SW480 (cell line): Measurements from ENCODE around the gene NMB.
"Not testable (repeated sequence)": the region's sequence is repeated elsewhere in the genome, so short reads cannot be mapped to it uniquely, and the experiment has no call there.

ENCODE experiments used
- DNase-seq: peaks from one replicate; pipeline ENCODE4 v3.0.0-alpha.2; 2016; ENCODE audit warnings: low spot score

The NMB gene, protein sequence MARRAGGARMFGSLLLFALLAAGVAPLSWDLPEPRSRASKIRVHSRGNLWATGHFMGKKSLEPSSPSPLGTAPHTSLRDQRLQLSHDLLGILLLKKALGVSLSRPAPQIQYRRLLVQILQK

DNA sequence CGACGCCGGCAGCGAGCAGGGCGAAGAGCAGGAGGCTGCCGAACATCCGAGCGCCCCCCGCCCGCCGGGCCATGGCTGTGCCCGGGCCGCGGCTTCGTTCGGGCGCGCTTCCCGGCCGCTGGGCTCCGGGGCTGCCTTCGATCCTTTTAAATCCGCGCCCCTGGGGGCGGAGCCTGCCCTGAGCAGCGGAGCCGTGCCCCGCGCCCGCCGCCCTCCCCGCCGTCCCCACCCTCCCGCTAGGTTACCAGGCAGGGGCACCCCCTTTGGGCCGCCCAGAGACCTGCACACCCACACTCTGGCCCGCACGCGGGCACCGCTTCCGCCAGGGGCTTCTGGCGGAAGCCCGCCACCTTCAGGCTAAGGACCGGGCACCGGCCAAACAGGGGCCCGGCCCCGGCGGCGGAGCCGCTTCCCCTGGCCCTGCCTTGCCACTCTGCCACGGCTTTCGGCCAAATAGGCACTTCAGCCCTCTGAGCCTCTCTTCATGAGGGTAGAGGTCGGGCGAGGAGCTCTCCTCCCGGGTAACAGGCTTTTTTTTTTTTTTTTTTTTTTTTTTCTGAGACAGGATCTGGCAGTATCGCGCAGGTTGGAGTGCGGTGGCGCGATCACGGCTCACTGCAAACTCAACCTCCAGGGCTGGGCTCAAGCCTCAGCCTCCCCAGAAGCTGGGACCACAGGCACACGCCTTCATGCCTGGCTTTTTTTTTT lies at the start of gene NMB:
NMB (minus strand) TSS at position 120 of the 708 bp plus-strand sequence; CDS start at position 73, 47 bp downstream.
- DNase-seq = peak; percentile 88

DNA sequence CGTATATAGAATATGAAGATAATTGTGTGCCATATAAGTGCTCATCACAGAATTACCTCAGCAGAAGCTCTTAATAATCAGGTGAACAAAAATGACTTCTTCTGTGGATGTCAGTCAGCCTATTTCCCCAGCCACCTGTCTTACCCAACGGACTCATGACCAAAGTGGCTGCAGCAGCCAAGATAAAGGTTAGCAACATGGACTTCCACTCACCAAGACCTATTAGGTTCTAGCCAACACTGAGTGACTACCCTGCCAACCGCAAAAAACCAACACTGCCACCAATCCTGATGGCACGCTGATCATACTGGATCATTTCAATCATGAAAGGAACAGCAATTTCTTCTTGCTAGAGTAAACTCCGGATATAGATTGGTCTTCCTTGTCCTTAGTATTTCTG lies 45.8 kb upstream of the NMB start:
- DNase-seq = no peak

DNA sequence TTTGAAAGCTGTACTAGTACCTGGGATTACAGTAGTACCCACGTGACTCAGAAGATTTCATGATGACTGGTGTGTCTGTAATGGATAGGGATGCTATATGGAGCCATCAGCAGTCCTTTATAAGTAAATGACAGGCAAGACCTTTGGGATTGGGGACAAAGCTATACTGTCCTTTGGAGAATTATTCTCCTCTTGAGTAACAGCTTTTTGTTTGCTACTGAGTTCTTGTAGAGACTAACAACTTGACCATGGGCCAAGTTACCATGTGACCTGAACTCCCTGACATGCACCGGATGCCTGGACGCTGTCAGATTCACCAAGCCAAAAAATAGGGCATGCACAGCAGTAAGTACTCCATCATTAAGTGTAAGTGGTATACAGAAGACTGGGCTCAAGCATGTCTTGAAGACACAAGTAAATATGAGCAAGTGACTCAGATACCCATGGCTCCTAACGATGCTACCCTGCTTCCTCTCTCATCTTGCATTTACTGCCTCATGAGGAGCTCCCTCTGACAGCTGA lies 45.0 kb upstream of the NMB start:
- no peak for DNase-seq

DNA sequence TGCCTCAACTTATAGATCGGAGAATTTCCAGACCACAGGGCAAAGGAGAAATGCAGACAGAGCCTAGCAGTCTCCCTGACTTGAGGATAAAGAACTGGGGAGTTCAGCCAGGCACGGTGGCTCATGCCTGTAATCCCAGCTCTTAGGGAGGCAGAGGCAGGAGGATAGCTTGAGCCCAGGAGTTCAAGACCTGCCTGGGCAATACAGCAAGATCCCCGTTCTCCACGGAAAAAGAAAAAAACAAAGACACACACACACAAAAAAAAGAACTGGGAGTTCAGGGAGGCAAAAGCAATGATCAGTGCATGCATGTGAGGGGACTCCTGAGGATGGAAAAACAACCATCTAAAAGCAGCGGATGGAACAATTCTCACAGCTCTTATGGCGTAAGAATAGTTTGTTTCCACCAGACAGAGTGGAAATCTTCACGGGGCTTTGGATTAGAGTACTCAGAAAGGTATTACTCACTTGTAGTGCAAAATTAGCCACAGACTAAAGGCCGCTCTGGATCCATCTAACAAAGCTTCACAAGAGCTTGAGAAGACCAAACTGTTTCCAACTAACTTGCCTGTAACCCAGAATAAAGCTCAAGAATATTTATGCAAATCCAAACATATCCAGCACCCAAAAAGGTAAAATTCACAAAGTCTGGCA lies 41.7 kb upstream of the NMB start:
- no peak for DNase-seq

DNA sequence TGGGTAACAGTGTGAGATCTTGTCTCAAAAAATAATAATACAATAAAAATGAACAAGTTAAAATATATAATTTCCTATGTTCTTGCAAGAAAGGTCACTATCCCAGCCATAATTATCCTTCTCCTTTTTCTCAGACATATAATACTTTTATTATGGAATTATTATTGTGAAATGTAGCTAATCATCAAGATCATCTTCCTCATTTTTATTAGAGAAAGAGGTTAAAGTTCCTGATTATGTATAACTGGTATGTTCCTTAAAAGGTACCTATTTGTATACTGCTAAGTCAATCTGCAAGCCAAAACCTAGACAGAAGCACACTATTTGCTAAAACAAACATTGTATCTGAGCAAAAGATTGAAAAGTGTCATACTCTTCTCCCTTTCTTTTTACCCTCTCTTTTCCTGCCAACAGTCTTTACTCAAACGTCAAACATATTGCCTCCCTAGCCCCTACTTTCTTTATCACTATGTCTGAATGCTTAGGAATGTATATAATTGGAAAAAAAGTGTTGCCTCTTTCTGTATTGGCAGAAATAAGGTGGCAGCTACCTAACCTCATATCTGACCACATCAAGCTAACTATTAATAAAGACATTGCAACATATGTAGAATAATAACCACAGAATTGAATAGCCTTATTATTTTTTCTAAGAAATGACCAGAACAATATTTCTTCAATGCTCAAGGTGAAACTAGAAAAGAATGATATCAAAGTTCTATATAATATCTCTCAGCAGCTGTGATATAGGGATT lies 39.4 kb upstream of the NMB start:
- DNase-seq = no peak

DNA sequence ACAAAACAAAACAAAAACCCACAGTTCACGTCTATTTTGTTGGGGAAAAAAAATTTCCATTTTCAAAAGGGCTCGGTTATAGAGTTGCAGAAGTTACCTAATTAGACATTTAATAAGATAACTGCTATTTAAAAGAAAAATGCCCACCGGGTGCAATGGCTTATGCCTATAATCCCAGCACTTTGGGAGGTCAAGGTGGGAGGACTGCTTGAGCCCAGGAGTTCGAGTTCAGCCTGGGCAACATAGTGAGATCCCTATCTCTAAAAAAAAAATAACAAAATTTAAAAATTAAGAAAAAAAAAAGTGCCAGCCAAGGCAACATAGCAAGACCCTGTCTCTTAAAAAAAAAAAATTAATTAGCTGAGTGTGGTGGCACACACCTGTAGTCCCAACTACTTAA lies 38.8 kb upstream of the NMB start:
- DNase-seq = no peak

DNA sequence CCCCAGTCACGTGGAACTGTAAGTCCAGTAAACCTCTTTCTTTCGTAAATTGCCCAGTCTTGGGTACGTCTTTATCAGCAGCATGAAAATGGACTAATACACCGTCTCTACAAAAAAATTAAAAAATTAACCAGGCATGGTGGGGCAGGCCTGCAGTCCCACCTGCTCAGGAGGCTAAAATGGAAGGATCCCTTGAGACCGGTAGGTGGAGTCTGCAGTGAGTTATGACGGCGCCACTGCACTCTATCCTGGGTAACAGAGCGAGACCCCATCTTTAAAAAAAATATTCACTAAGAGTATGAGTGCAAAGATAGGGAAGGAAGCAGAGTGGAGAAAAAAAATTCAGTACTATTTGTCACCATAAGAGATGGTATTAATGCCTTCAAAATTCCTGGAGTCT lies 32.3 kb upstream of the NMB start:
- no peak for DNase-seq

DNA sequence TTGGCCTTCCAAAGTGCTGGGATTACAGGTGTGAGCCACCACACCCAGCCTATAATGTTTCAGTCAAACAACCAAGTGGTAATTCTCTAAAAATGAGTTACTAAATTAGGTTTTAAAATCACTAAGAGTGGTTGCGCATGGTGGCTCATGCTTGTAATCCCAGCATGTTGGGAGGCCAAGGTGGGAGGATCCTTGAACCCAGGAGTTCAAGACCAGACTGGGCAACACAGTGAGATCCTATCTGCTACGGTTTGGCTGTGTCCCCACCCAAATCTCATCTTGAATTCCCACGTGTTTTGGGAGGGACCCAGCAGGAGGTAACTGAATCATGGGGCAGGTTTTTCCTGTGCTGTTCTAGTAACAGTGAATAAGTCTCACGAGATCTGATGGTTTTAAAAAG lies 31.9 kb upstream of the NMB start:
- no peak for DNase-seq

DNA sequence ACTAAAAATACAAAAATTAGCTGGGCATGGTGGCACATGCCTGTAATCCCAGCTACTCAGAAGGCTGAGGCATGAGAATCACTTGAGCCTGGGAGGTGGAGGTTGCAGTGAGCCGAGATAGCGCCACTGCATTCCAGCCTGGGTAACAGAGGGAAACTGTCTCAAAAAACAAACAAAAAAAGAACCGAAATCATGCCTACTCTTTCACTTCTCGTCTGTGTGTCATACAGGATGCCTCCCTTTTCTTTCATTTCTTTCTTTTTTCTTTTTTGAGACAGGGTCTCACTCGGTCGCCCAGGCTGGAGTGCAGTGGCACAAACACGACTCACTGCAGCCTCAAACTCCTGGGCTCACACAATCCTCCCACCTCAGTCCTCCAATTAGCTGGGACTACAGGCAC lies 28.4 kb upstream of the NMB start:
- DNase-seq = not testable (repeated sequence)

DNA sequence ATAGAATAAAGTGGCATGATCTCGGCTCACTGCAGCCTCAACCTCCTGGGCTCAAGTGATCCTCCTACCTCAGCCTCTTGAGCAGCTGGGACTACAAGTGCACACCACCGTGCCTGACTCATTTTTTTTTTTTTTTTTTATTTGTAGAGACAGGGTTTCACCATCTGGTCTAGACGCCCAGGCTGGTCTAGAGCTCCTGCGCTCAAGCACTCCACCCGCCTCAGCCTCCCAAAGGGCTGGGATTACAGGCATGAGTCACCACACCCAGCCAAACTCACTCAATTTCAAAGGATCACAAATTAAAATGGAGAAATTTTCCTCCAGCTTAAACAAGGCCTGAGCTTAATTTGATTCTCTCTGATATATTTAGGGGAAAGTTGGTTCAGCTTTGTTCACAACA lies 27.3 kb upstream of the NMB start:
- DNase-seq = no peak

DNA sequence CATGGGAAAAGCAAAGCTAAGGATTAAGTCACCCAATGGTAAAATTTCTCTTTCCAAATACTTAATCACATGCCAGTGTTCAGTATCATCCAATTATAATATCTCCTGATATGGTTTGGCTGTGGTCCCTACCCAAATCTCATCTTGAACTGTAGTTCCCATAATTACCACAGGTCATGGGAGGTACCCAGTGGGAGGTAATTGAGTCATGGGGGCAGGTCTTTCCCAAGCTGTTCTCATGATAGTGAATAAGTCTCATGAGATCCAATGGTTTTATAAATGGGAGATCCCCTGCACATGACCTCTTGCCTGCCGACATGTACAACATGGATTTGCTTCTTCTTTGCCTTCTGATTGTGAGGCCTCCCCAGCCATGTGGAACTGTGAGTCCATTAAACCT lies 26.1 kb upstream of the NMB start:
- DNase-seq = no peak

DNA sequence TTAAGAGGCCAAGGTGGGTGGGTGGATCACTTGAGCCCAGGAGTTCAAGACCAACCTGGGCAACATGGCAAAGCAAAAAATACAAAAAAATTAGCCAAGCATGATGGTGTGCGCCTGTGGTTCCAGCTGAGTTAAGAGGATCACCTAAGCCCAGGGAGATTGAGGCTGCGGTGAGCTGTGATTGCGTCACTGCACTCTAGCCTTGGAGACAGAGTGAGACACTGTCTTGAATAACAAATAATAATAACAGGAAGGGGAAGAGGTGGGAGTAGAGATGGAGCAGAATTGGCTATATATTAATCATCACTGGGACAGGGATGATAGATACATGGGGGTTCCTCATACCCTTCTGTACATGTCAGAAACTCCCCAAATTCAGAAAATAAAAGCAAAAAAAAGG lies 23.8 kb upstream of the NMB start:
- DNase-seq = no peak

DNA sequence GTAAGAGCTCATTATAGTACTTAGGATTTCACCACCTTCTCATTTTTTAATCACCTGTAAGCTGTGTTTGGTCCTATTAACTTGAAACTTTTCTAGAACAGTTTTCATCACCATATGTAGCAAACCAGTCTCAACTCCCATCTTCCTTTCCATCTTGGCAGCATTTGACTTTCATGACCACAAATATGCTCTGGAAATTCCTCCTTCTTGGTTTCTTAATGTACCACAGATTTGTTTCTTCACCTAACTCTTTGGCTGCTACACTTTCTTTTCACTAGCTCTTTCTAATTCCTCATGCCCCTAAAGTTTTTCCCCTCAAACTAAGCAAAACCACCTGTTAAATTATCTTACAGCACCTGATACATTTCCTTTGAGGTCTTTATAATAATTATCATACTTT lies 13.2 kb upstream of the NMB start:
- DNase-seq = no peak

DNA sequence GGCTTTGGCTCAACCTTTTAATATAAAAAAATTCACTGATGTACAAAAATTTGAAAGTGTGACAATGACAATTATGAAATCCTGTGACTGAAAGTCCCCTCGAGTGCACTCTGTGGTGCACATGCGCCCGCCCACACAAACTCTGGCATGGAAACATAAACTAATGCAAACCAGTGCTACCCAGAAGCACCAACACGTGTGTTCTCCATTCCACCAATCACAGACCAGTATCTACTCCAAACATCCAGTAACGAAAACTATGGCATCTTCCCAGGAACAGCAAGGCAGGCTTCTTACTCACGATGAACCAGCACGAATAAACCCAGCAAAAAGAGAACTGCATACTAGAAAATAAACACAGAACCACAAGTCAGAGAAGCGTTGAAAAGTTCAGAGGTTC lies 11.7 kb upstream of the NMB start:
- DNase-seq = no peak

DNA sequence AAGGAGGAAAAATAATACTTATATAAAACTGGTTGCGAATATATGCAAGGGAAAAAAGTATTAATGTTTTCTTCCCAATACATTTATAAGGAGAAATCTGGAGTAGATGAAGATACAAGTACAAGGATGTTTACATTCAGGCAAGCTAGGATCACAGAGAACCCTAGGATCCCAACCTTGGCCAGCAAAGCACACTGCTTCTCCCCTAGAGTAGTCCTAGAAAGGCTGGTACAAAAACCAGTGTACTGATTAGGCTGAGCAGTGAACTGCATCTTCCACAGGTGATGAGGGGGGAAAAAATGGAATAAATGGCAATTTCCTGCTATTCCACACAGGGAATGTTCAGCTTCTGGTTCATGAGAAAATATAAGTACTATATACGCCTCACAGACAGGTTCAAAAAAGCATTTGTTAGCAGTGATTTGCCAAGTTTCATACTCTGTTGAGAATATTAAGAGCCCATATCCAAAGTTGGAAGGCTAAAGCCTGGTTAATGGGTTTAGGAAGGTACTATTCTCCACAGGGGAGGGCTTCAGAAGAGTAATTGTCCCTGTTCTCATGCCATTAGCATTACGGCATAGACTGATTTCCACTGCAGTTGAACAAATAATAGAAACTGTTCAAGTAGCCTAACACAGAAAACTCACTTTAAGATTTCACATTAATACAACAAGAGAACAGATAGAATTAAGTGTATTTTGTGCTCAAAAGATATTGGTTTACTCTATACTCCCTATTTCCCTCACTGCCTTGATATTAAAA lies 10.4 kb upstream of the NMB start:
- DNase-seq = no peak

DNA sequence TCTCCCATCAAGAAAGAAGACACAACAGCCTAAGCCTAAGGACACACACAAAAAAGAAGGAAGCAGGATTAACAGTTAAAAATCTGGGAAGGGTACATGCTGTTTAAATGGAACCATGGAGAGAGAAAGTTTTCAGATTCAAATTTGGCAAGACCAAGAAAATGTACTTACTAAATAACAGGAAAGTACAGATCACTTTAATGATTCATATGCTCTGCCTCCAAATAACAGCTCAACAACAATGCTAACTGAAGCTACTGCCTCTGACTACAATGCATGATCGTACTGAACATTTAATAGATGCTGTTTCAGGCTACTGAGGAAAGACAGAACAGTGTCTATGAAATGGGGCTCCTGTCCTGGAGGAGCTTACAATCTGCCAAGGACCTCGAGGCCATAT lies 8.4 kb upstream of the NMB start:
- DNase-seq = no peak

DNA sequence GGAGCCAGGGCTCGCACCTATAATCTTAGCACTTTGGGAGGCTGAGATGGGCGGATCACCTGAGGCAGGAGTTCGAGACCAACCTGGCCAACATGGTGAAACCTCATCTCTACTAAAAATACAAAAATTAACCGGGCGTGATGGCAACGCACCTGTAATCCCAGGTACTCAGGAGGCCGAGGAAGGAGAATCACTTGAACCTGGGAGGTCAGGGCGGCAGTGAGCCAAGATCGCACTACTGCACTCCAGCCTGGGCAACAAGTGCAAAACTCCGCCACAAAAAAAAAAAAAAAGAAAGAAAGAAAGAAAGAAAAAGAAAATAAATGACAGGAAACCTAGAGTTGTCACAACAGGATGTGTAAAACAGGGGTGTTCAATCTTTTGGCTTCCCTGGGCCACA lies 3.0 kb upstream of the NMB start:
- no peak for DNase-seq

DNA sequence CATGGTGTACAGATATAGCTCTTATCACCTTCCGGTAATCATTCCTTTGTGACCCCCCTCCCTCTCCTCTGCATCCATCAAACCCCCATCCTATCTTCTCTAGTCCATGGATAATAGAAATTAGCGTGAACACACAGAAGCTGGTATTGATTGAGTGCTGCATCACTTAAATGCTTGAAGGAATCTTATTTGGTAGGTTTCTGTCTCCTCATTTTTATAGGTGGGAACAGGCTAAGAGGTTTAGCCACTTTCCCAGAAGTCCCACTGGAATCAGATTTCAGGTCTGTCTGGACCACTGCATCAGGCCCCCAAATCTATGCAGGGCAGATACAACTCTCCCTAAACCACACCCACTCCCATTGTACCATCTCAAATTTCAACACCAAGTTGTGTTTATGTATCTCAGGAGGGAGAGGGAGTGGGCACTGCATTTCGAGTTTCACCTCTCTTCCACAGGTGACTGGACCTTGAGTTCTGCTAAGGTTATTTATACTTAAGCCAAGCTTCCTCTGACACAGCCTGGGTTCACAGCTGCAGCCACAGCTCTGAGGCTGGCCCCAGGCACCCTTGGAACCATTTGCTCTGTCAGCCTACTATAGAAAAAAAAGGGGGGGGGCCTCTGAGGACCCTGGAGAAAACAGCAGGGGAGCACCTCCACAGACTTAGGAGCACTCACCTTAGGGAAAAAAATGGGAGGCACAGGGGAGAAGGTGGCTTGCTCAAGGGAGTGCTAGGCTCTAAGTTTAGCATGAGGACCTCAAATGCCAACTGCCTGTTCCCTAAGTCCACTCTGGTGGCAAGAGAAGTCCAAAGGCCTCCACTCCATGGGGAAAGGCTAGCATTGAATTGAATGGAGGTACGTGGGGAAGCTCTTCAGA lies 2.1 kb upstream of the NMB start:
- DNase-seq = no peak

DNA sequence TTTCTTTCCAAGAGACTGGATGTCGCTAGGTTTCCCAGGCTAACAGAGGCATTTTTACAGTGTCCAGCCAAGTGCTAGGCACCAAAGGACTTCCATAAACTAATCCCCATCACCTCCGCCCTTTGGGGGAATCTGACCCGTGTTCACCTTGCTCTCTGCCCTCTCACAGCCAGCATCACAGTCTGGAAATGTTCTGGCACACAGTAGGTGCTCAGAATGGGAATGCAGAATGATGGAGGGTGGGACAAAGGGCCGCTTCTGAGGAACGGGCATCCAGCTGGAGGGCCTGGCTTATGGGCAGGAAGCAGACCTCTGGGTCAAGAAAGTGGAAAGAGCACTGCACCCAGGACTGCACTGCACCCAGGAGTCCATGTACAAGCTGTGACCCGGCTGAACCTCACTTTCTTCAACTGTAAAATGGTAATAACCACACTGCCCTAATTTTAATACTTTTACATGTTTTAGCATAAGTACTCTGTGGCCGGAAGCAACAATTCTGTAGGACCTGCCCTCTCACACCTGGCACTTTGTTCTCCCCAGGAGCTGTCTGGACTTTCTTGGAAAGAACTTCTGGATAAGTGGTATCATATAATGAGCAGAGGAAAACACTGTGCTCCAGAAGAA lies 901 bp upstream of the NMB start:
- DNase-seq = no peak

DNA sequence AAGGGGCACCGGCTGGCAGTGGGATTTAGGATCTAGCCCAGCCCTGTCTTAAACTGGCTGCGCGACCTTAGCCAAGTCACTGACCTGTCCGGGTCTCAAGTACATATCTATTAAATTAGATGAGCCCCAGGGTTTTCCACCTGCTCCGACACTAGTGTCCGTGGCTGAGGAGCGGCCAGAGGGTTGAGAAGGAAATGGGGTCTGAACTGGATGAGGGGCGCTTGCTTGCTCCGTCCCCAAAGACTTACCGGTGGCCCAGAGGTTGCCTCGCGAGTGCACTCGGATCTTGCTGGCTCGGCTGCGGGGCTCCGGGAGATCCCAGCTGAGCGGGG lies 285 bp downstream of the NMB start:
- no peak for DNase-seq

DNA sequence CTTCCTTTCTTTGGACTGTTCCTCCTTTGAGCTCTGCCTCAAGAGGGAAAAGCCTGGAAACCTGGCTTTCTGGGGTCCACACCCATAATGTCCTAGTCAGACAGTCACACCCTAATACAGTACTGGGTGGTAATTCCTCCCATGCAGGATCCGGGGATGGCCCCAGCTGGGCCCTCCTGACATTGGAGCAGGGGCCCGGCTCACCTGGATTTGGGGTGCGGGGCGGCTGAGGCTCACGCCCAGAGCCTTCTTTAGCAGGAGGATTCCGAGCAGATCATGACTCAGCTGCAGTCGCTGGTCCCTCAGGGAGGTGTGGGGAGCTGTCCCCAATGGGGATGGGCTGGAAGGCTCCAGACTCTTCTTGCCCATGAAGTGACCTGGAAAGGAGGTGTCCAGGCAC lies 1.0 kb downstream of the NMB start:
- no peak for DNase-seq
